B cell (primary cell): ENCODE measurements around the gene TTLL11. TPM values are rescaled to one million over a fixed set of nuclear protein-coding genes. Genes with fewer than 3 reads are reported as not detected.

Source experiments
- ATAC-seq: fragments of 200-7000 bp; cut with Tn5 transposase; one replicate; pipeline ENCODE4 v1.10.0; 2021; ENCODE audit warnings: low read depth, mild to moderate bottlenecking, moderate number of reproducible peaks, moderate library complexity
- CTCF ChIA-PET: fragments of 350-600 bp; sonication (Branson Sonifier 250); formaldehyde crosslinking; loops from one replicate; lab custom pipeline; 2021; ENCODE audit warnings: antibody characterized with exemption, inconsistent platforms; lab: Charles Lee
- POLR2A ChIA-PET: fragments of 350-600 bp; sonication (Branson Sonifier 250); formaldehyde crosslinking; loops from one replicate; lab custom pipeline; 2021; ENCODE audit warnings: antibody characterized with exemption; lab: Charles Lee
- DNase-seq: peaks from one replicate; pipeline ENCODE4 v3.0.0; 2013
- H2AFZ ChIP-seq: 2 replicates; pipeline ENCODE4 v1.6.1; 2012; ENCODE audit warnings: mild to moderate bottlenecking, low read depth, low read length; ENCODE audit not compliant: insufficient read depth, poor library complexity, severe bottlenecking
- H3K27ac ChIP-seq, 2 donors: 1 replicate in 1 of 2; 2 replicates in 1 of 2; pipeline ENCODE4 v1.5.1; 2012 to 2013; ENCODE audit warnings: low read length in 2 of 2, mild to moderate bottlenecking in 2 of 2, moderate library complexity in 1 of 2
- H3K27me3 ChIP-seq, 4 experiments: fragments of 200-600 bp in 1 of 4; sonication (generic) in 1 of 4; replicated peaks in 1 of 4; 1 replicate in 2 of 4; 2 replicates in 2 of 4; pipeline versions ENCODE4 v1.6.1 to v1.7.0; 2013 to 2016; ENCODE audit warnings: low read length in 3 of 4, mild to moderate bottlenecking in 2 of 4, mixed read lengths in 1 of 4, moderate library complexity in 1 of 4; ENCODE audit not compliant: insufficient read depth in 4 of 4, control insufficient read depth in 3 of 4; ENCODE audit errors: control extremely low read depth in 1 of 4
- H3K36me3 ChIP-seq, 2 experiments: replicated peaks in 1 of 2; 1 replicate in 1 of 2; 2 replicates in 1 of 2; pipeline versions ENCODE4 v1.6.1 to v1.7.1; 2013; ENCODE audit warnings: low read length in 1 of 2; ENCODE audit not compliant: insufficient read depth in 2 of 2, control insufficient read depth in 1 of 2; ENCODE audit errors: control extremely low read depth in 1 of 2, extremely low read depth in 1 of 2
- H3K4me1 ChIP-seq, 2 donors: fragments of 200-600 bp in 1 of 2; sonication (generic) in 1 of 2; 1 replicate in 1 of 2; 2 replicates in 1 of 2; pipeline versions ENCODE4 v1.5.1 to v1.6.1; 2013 to 2017; ENCODE audit warnings: low read length in 2 of 2; ENCODE audit not compliant: control insufficient read depth in 2 of 2, insufficient read depth in 2 of 2
- H3K4me2 ChIP-seq: replicated peaks from 2 replicates; pipeline ENCODE3; 2012; ENCODE audit warnings: mild to moderate bottlenecking, low read depth, low read length; ENCODE audit not compliant: poor library complexity, severe bottlenecking
- H3K4me3 ChIP-seq, 5 experiments: fragments of 200-600 bp in 1 of 5; sonication (generic) in 1 of 5; 1 replicate in 3 of 5; 2 replicates in 2 of 5; pipeline versions ENCODE4 v1.5.1 to v1.7.0; 2011 to 2016; ENCODE audit warnings: low read length in 4 of 5, mild to moderate bottlenecking in 4 of 5, low read depth in 2 of 5, control low read depth in 1 of 5, moderate library complexity in 1 of 5; ENCODE audit not compliant: insufficient read depth in 1 of 5; ENCODE audit errors: control extremely low read depth in 1 of 5, extremely low read depth in 1 of 5
- H3K79me2 ChIP-seq: fragments of 200-600 bp; sonication (generic); one replicate; pipeline ENCODE4 v1.6.0; 2016; ENCODE audit warnings: low read length; ENCODE audit not compliant: control insufficient read depth, insufficient read depth
- H3K9ac ChIP-seq: fragments of 200-600 bp; sonication (generic); 2 replicates; pipeline ENCODE4 v1.6.1; 2017; ENCODE audit warnings: mild to moderate bottlenecking, low read length, moderate library complexity
- H3K9me3 ChIP-seq, 3 donors: one replicate each; pipeline versions ENCODE4 v1.6.1 to v1.7.1; 2013; ENCODE audit warnings: low read length in 2 of 3; ENCODE audit not compliant: control insufficient read depth in 2 of 3, insufficient read depth in 1 of 3; ENCODE audit errors: control extremely low read depth in 1 of 3
- H4K20me1 ChIP-seq: 2 replicates; pipeline ENCODE4 v1.6.0; 2012; ENCODE audit warnings: mild to moderate bottlenecking, low read length; ENCODE audit not compliant: insufficient read depth, control insufficient read depth, poor library complexity, severe bottlenecking
- H3K27ac Mint-ChIP-seq: one replicate; pipeline ENCODE4 v1.8.0; 2021; ENCODE audit warnings: mixed read lengths
- H3K27me3 Mint-ChIP-seq: one replicate; pipeline ENCODE4 v1.8.0; 2021; ENCODE audit warnings: mixed read lengths
- H3K4me1 Mint-ChIP-seq: one replicate; pipeline ENCODE4 v1.8.0; 2021; ENCODE audit warnings: mixed read lengths
- H3K4me3 Mint-ChIP-seq: one replicate; pipeline ENCODE4 v1.8.0; 2021; ENCODE audit warnings: mixed read lengths
- H3K9me3 Mint-ChIP-seq: one replicate; pipeline ENCODE4 v1.8.0; 2022; ENCODE audit warnings: mixed read lengths; ENCODE audit not compliant: insufficient read depth
- CTCF ChIP-seq: fragments of 200-600 bp; IDR thresholded peaks from one replicate; pipeline ENCODE4 v1.8.0; 2022; ENCODE audit warnings: antibody characterized with exemption, mild to moderate bottlenecking
- EZH2 ChIP-seq: IDR thresholded peaks from 2 replicates; pipeline ENCODE4 v1.6.1; 2012; ENCODE audit warnings: borderline replicate concordance, low read depth, mild to moderate bottlenecking, moderate library complexity, low read length; ENCODE audit not compliant: insufficient read depth, poor library complexity, severe bottlenecking
- WGBS: methylation state at CpG from one replicate; pipeline ENCODE4 v1.1.5; 2013; ENCODE audit warnings: missing lambda C conversion rate; ENCODE audit not compliant: insufficient coverage; 5-methylcytosine and 5-hydroxymethylcytosine counted together
- intact Hi-C: fragments of 100-400 bp; cut with micrococcal nuclease; formaldehyde crosslinking; loops from one replicate; pipeline ENCODE4 v1.10.0; 2022
- polyA plus RNA-seq: library from polyadenylated mRNA; depleted of rRNA; stranded (reverse); fragments of >200 nt; gene quantifications from 2 replicates; pipeline ENCODE4 v1.2.3, GENCODE V29; 2012
- total RNA-seq, 2 donors: library from RNA; stranded (reverse); fragments of 120-200 nt in 1 of 2; gene quantifications; 1 replicate in 1 of 2; 2 replicates in 1 of 2; pipeline versions ENCODE4 v1.2.3 to v1.2.4, GENCODE V29; 2013 to 2022

Gene TTLL11
- total and polyA plus RNA-seq, 2 donors (not counting 1 experiment from before 2014, with no cell fraction given): 3.6 to 3.8 TPM

- H3K27me3 ChIP-seq: no peaks in the 10 kb centered on the region
- no peak overlapping the region for H2AFZ ChIP-seq
- Mint-ChIP-seq H3K27ac (no peak overlapping the region), H3K4me3 (no peak overlapping the region), H3K9me3 (no peaks in the 10 kb centered on the region), H3K27me3 (no peaks in the 10 kb centered on the region), H3K4me1 (peaks cover 4% of the 10 kb centered on the region)
- H3K4me1 ChIP-seq: no peaks in the 10 kb centered on the region
- CTCF ChIA-PET: no interaction called here
- H3K36me3 ChIP-seq: no peaks in the 10 kb centered on the region
- H4K20me1 ChIP-seq: no peaks in the 10 kb centered on the region
- H3K79me2 ChIP-seq: no peaks in the 10 kb centered on the region
- no peak overlapping the region for H3K9ac ChIP-seq
- POLR2A ChIA-PET: interaction anchor here (0.6 kb wide), 1 partner anchor 994 kb away, joined by 4 read pairs; no protein-coding TSS in a partner anchor
- ATAC-seq: no peak
- peaks cover 0 to 5% (median 0%) of the 10 kb centered on the region in 3 donors for H3K9me3 ChIP-seq
- DNase-seq: no peak
- no peak overlapping the region for H3K27ac ChIP-seq
- TF ChIP-seq CTCF (no peak), EZH2 (no peak)
- H3K4me3 ChIP-seq: no peak overlapping the region
- intact Hi-C loops: no loop called here
- no CpG with 5 or more reads among the region's 4 CpGs for WGBS
- no peak overlapping the region for H3K4me2 ChIP-seq
Measured at GRCh38 chr9:121778252-121779225, 314.6 kb downstream of the TTLL11 start.
